ENCODE measurements around the gene GLRB. TPM values are rescaled to one million over a fixed set of nuclear protein-coding genes. Genes with fewer than 3 reads are reported as not detected.

GLRB gene
- total RNA-seq, 1 donor from 2014 or later = 14.9 TPM

DNA sequence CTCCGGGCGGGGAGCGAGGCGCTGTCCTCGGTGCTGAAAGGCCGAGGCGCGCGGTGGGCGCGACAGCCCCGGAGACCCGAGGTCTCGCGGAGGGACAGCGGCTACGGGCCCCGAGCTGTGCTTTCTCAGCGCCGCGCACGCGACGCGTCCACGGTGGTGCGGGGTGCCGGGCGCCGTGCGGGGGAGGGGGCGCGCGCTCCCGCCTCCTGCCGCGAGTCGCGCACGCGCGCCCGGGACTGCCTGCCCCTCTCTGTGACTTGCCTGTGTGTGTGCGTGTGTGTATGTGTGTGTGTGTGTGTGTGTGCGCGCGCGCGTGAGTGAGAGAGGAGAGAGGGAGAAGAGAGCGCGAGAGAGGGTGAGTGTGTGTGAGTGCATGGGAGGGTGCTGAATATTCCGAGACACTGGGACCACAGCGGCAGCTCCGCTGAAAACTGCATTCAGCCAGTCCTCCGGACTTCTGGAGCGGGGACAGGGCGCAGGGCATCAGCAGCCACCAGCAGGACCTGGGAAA lies 144.5 kb downstream of the GLRB start, which contains the start of gene GRIA2:
TSS of gene GRIA2 (plus strand) at position 358 of the 511 bp plus-strand sequence. CDS start 315 bp downstream, outside the sequence.
- peak; percentile 81 to 96 for DNase-seq (ENCODE audit: low spot score in 2 of 2, unreplicated experiment in 2 of 2)
- TF ChIP-seq, protein P1, sequence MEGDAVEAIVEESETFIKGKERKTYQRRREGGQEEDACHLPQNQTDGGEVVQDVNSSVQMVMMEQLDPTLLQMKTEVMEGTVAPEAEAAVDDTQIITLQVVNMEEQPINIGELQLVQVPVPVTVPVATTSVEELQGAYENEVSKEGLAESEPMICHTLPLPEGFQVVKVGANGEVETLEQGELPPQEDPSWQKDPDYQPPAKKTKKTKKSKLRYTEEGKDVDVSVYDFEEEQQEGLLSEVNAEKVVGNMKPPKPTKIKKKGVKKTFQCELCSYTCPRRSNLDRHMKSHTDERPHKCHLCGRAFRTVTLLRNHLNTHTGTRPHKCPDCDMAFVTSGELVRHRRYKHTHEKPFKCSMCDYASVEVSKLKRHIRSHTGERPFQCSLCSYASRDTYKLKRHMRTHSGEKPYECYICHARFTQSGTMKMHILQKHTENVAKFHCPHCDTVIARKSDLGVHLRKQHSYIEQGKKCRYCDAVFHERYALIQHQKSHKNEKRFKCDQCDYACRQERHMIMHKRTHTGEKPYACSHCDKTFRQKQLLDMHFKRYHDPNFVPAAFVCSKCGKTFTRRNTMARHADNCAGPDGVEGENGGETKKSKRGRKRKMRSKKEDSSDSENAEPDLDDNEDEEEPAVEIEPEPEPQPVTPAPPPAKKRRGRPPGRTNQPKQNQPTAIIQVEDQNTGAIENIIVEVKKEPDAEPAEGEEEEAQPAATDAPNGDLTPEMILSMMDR (IDR thresholded peaks at IDR 0.05; ENCODE audit: unreplicated experiment) = no peak
- peaks cover 82% of the 10 kb centered on the region for H3K27me3 Mint-ChIP-seq (ENCODE audit: low read depth)
- H3K9me3 Mint-ChIP-seq = peaks cover 4% of the 10 kb centered on the region
- H3K4me1 Mint-ChIP-seq = peaks cover 18% of the 10 kb centered on the region
- no peaks in the 10 kb centered on the region for H3K36me3 Mint-ChIP-seq
- H3K4me3 Mint-ChIP-seq = peak within 1 kb of the TSS; percentile 71
- H3K27ac Mint-ChIP-seq = peak within 1 kb of the TSS; percentile 51

DNA sequence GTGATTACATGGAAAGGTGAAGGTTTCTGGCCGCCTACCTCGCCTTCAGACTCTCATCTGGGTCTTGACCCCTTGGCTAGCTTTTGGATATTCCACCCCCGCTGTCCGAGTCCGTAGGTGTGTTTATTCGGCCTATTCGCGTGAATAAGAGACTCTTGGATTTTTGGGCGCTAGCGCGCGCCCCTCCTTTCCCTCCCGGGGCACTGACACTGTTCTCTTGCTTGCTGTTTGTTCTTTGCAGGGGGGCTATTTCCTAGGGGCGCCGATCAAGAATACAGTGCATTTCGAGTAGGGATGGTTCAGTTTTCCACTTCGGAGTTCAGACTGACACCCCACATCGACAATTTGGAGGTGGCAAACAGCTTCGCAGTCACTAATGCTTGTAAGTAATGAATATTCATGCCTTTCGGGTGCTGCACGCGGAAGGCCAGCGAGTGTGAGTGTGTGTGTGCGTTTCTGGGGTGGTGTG lies 145.5 kb downstream of the GLRB start:
- TF ChIP-seq, protein P1 (IDR thresholded peaks at IDR 0.05; ENCODE audit: unreplicated experiment) = no peak
- Mint-ChIP-seq H3K4me3 (peak overlapping the region; percentile 71), H3K27ac (no peak overlapping the region), H3K9me3 (peaks cover under 1% of the 10 kb centered on the region), H3K36me3 (no peaks in the 10 kb centered on the region), H3K4me1 (peaks cover 18% of the 10 kb centered on the region), H3K27me3 (ENCODE audit: low read depth) (peaks cover 78% of the 10 kb centered on the region)
- DNase-seq (ENCODE audit: low spot score in 2 of 2, unreplicated experiment in 2 of 2) = no peak

Other genes starting within 250 kb of the GLRB start
- 80.5 to 86.0 TPM (median 83.5 TPM) in 3 replicates for gene PDGFC, start 104.4 kb upstream of the GLRB start, total RNA-seq
- gene GRIA2, start 144.6 kb downstream of the GLRB start, total RNA-seq = 4.4 to 6.2 TPM (median 4.5 TPM) in 3 replicates

Measured in mesothelial cell of epicardium (in vitro differentiated cells).